HCT116 (cell line): ENCODE measurements around the gene XPO4. TPM values are rescaled to one million over a fixed set of nuclear protein-coding genes. Genes with fewer than 3 reads are reported as not detected.

ENCODE experiments used
- ATAC-seq: fragments of 200-7000 bp; cut with Tn5 transposase; 2 replicates; pipeline ENCODE4 v1.9.1; 2020; ENCODE audit warnings: mild to moderate bottlenecking, moderate library complexity
- BruUV-seq: library from RNA; stranded (reverse); fragments of 400-500 nt; replicated peaks from 2 replicates; lab custom pipeline; 2021; lab: Mats Ljungman, UMichigan
- CTCF ChIA-PET: fragments of 300-600 bp; sonication (Branson Sonifier 250); formaldehyde crosslinking; loops from one replicate; lab custom pipeline; 2021; ENCODE audit warnings: antibody characterized with exemption; lab: Charles Lee
- POLR2A ChIA-PET: fragments of 300-600, 350-600 bp; sonication (Branson Sonifier 250); formaldehyde crosslinking; loops from one replicate; lab custom pipeline; 2021; ENCODE audit warnings: antibody characterized with exemption; lab: Charles Lee
- RAD21 ChIA-PET, 2 experiments: fragments of 300-600 bp; sonication (Branson Sonifier 250); formaldehyde crosslinking; loops; one replicate each; lab custom pipeline; 2023; ENCODE audit warnings: low total read pairs in 2 of 2; ENCODE audit not compliant: uncharacterized antibody in 2 of 2, unreplicated experiment in 2 of 2, low non-redundant PET in 1 of 2; lab: Charles Lee
- DNase-seq: peaks from one replicate; pipeline ENCODE4 v3.0.0-alpha.2; 2010; ENCODE audit warnings: low read depth, low spot score
- H2AFZ ChIP-seq: fragments of 200-600 bp; shearing (Covaris generic), sonication (generic); 2 replicates; pipeline ENCODE4 v1.6.1; 2017; ENCODE audit warnings: low read depth, mixed run types, mixed read lengths, antibody characterized with exemption, low read length; ENCODE audit not compliant: poor library complexity, severe bottlenecking
- H3K27ac ChIP-seq: 2 replicates; pipeline ENCODE4 v1.5.1; 2012; ENCODE audit warnings: low read depth, low read length
- H3K27me3 ChIP-seq: fragments of 200-600 bp; sonication (generic); 2 replicates; pipeline ENCODE4 v1.6.1; 2016; ENCODE audit warnings: mixed run types, low read length, mixed read lengths; ENCODE audit not compliant: insufficient read depth
- H3K36me3 ChIP-seq, 2 experiments: fragments of 200-500 bp in 1 of 2; fragments of 200-600 bp in 1 of 2; sonication (Bioruptor generic) in 1 of 2; sonication (generic) in 1 of 2; 2 replicates each; pipeline versions ENCODE4 v1.5.1 to v1.6.1; 2014 to 2016; ENCODE audit warnings: low read length in 2 of 2, inconsistent platforms in 1 of 2, mixed read lengths in 1 of 2, mixed run types in 1 of 2; ENCODE audit not compliant: insufficient read depth in 2 of 2, control insufficient read depth in 1 of 2
- H3K4me1 ChIP-seq, 2 experiments: fragments of 200-600 bp in 1 of 2; sonication (generic) in 1 of 2; 2 replicates each; pipeline versions ENCODE4 v1.5.1 to v1.6.1; 2012 to 2017; ENCODE audit warnings: low read length in 2 of 2, inconsistent platforms in 1 of 2, mild to moderate bottlenecking in 1 of 2, mixed read lengths in 1 of 2, mixed run types in 1 of 2, moderate library complexity in 1 of 2; ENCODE audit not compliant: insufficient read depth in 2 of 2, control insufficient read depth in 1 of 2
- H3K4me2 ChIP-seq: fragments of 200-600 bp; sonication (generic); 2 replicates; pipeline ENCODE4 v1.6.1; 2017; ENCODE audit warnings: mixed run types, low read length, mixed read lengths
- H3K4me3 ChIP-seq, 2 experiments: fragments of 200-600 bp in 1 of 2; sonication (generic) in 1 of 2; replicated peaks in 1 of 2; 2 replicates each; pipeline ENCODE4 v1.5.1; 2011 to 2016; ENCODE audit warnings: low read length in 2 of 2, control low read depth in 1 of 2, low read depth in 1 of 2, mild to moderate bottlenecking in 1 of 2, mixed read lengths in 1 of 2, mixed run types in 1 of 2
- H3K79me2 ChIP-seq: fragments of 200-600 bp; sonication (generic); 2 replicates; pipeline ENCODE4 v1.6.1; 2017; ENCODE audit warnings: mild to moderate bottlenecking, mixed run types, low read length, moderate library complexity, mixed read lengths; ENCODE audit not compliant: insufficient read depth
- H3K9ac ChIP-seq: fragments of 200-600 bp; sonication (generic); 2 replicates; pipeline ENCODE4 v1.6.1; 2016; ENCODE audit warnings: low read length, mixed read lengths
- H3K9me2 ChIP-seq: fragments of 200-600 bp; sonication (generic), shearing (Covaris generic); 2 replicates; pipeline ENCODE4 v1.6.1; 2017; ENCODE audit warnings: mixed run types, mild to moderate bottlenecking, moderate library complexity; ENCODE audit not compliant: insufficient read depth
- H3K9me3 ChIP-seq, 2 experiments: fragments of 200-500 bp in 1 of 2; fragments of 200-600 bp in 1 of 2; sonication (Bioruptor generic) in 1 of 2; sonication (generic) in 1 of 2; 2 replicates each; pipeline ENCODE4 v1.6.1; 2014 to 2017; ENCODE audit warnings: low read length in 2 of 2, mixed read lengths in 2 of 2, inconsistent platforms in 1 of 2, low read depth in 1 of 2, mild to moderate bottlenecking in 1 of 2, mixed run types in 1 of 2, moderate library complexity in 1 of 2; ENCODE audit not compliant: control insufficient read depth in 1 of 2, insufficient read depth in 1 of 2
- H4K20me1 ChIP-seq: fragments of 200-600 bp; sonication (generic), shearing (Covaris generic); 2 replicates; pipeline ENCODE4 v1.6.1; 2017; ENCODE audit warnings: mixed run types, mild to moderate bottlenecking, moderate library complexity; ENCODE audit not compliant: insufficient read depth
- CBX3 ChIP-seq: IDR thresholded peaks from 2 replicates; pipeline ENCODE4 v1.6.1; 2012; ENCODE audit warnings: low read depth
- CTCF ChIP-seq, 3 experiments: fragments of 200-600 bp in 1 of 3; sonication (generic) in 1 of 3; IDR thresholded peaks in 2 of 3; conservative IDR thresholded peaks in 1 of 3; 2 replicates each; pipeline ENCODE4 v1.5.1; 2012 to 2017; ENCODE audit warnings: low read depth in 2 of 3, low read length in 2 of 3, antibody characterized with exemption in 1 of 3, borderline replicate concordance in 1 of 3, control low read depth in 1 of 3, mild to moderate bottlenecking in 1 of 3, mixed read lengths in 1 of 3, mixed run types in 1 of 3, moderate library complexity in 1 of 3; ENCODE audit not compliant: insufficient read depth in 1 of 3
- ELF1 ChIP-seq: IDR thresholded peaks from 2 replicates; pipeline ENCODE4 v1.6.1; 2012; ENCODE audit warnings: low read depth, borderline replicate concordance
- EZH2 ChIP-seq: fragments of 200-600 bp; sonication (generic); IDR thresholded peaks from 2 replicates; pipeline ENCODE4 v1.6.1; 2017; ENCODE audit warnings: antibody characterized with exemption, mixed run types
- FOSL1 ChIP-seq: IDR thresholded peaks from 2 replicates; pipeline ENCODE4 v1.6.1; 2012; ENCODE audit warnings: low read depth
- MAX ChIP-seq: IDR thresholded peaks from 2 replicates; pipeline ENCODE4 v1.6.1; 2012
- REST ChIP-seq: IDR thresholded peaks from 2 replicates; pipeline ENCODE4 v1.6.1; 2012; ENCODE audit warnings: low read depth
- SP1 ChIP-seq: IDR thresholded peaks from 2 replicates; pipeline ENCODE4 v1.6.1; 2012; ENCODE audit warnings: low read depth
- intact Hi-C: fragments of 100-400 bp; cut with micrococcal nuclease; formaldehyde crosslinking; loops from 2 replicates; pipeline ENCODE4 v1.10.0; 2022
- total RNA-seq: library from RNA; stranded (reverse); gene quantifications from one replicate; pipeline ENCODE4 v1.2.1, GENCODE V29; 2021; ENCODE audit not compliant: unreplicated experiment

XPO4 gene
- total RNA-seq, 1 experiment from 2014 or later = 29.7 TPM

GRCh38 chr13:20822406-20822805 is 80.1 kb downstream of the XPO4 start:
- ChIA-PET POLR2A (no interaction called here), RAD21 (no interaction called here), CTCF (interaction anchor here (0.8 kb wide), 1 partner anchor 10 kb away, joined by 3 read pairs; no protein-coding TSS in a partner anchor)
- Histone ChIP-seq H3K9ac (no peak overlapping the region), H3K4me2 (no peak overlapping the region), H3K4me3 (no peak overlapping the region), H3K27me3 (no peaks in the 10 kb centered on the region), H3K36me3 (peaks cover 0 to 7% of the 10 kb centered on the region in 2 experiments; a peak in 2 of 4 replicates), H3K9me2 (no peaks in the 10 kb centered on the region), H3K9me3 (no peaks in the 10 kb centered on the region), H2AFZ (no peak overlapping the region), H3K79me2 (peaks cover 45% of the 10 kb centered on the region), H3K27ac (no peak overlapping the region), H4K20me1 (peaks cover 3% of the 10 kb centered on the region; the same call in 1 of the 2 replicates), H3K4me1 (no peaks in the 10 kb centered on the region)
- intact Hi-C loops = no loop called here
- ATAC-seq (no peak), DNase-seq (no peak)
- BruUV-seq = no TSS peak
- TF ChIP-seq CBX3 (no peak), EZH2 (no peak), CTCF (IDR thresholded peaks at IDR 0.05 in 2 of 3, conservative IDR thresholded peaks at IDR 0.05 in 1 of 3; ENCODE audit: borderline replicate concordance in 1 of 3, insufficient read depth in 1 of 3, low read depth in 2 of 3, low read length in 2 of 3) (no peak), SP1 (no peak), REST (no peak), FOSL1 (no peak), MAX (no peak), ELF1 (no peak)
